Measurements from ENCODE around the gene TYROBP. TPM values are rescaled to one million over a fixed set of nuclear protein-coding genes. Genes with fewer than 3 reads are reported as not detected.

Gene TYROBP
- total RNA-seq, 4 donors from 2014 or later, result 4.5 to 95.9 (median 33.8) TPM

DNA sequence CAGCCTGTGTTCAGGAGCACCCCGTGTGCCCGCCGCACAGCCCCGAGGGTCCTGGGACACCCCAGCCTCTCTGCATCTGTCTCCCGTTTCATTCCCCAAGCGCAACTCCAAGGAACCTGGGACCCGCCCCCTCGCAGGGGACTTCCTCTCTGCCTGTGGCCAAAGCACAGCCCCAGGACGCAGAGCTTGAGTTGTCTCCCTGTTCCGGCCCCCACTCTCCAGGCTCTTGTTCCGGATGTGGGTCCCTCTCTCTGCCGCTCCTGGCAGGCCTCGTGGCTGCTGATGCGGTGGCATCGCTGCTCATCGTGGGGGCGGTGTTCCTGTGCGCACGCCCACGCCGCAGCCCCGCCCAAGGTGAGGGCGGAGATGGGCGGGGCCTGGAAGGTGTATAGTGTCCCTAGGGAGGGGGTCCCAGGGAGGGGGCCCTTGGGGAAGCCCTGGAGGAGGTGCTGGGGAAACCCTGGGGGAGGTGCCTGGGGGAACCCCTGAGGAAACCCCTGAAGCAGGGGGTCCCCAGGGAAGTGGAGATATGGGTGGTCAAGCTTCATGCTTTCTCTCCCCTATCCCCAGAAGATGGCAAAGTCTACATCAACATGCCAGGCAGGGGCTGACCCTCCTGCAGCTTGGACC lies 4.4 kb downstream of the TYROBP start:
- Histone ChIP-seq H3K4me3 (peak overlapping the region in 3 of 4 donors; percentile 16 to 55 (median 33)), H3K27me3 (no peaks in the 10 kb centered on the region), H3K4me1 (peaks cover 6 to 57% (median 23%) of the 10 kb centered on the region in 3 donors), H3K36me3 (no peaks in the 10 kb centered on the region), H3K27ac (peak overlapping the region; percentile 27 to 97 (median 94)), H3K9me3 (no peaks in the 10 kb centered on the region)
- intact Hi-C loops (cut with DNase I), result no loop called here
- TF ChIP-seq, protein P1, sequence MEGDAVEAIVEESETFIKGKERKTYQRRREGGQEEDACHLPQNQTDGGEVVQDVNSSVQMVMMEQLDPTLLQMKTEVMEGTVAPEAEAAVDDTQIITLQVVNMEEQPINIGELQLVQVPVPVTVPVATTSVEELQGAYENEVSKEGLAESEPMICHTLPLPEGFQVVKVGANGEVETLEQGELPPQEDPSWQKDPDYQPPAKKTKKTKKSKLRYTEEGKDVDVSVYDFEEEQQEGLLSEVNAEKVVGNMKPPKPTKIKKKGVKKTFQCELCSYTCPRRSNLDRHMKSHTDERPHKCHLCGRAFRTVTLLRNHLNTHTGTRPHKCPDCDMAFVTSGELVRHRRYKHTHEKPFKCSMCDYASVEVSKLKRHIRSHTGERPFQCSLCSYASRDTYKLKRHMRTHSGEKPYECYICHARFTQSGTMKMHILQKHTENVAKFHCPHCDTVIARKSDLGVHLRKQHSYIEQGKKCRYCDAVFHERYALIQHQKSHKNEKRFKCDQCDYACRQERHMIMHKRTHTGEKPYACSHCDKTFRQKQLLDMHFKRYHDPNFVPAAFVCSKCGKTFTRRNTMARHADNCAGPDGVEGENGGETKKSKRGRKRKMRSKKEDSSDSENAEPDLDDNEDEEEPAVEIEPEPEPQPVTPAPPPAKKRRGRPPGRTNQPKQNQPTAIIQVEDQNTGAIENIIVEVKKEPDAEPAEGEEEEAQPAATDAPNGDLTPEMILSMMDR (IDR thresholded peaks at IDR 0.05), result no peak
- peak in 1 of 4 donors; percentile 76 for TF ChIP-seq POLR2A (IDR thresholded peaks at IDR 0.05)
- WGBS, 2 donors, result 0 to 8% methylated on average over 6 of the region's 24 CpGs
- DNase-seq, result peak; percentile 75

DNA sequence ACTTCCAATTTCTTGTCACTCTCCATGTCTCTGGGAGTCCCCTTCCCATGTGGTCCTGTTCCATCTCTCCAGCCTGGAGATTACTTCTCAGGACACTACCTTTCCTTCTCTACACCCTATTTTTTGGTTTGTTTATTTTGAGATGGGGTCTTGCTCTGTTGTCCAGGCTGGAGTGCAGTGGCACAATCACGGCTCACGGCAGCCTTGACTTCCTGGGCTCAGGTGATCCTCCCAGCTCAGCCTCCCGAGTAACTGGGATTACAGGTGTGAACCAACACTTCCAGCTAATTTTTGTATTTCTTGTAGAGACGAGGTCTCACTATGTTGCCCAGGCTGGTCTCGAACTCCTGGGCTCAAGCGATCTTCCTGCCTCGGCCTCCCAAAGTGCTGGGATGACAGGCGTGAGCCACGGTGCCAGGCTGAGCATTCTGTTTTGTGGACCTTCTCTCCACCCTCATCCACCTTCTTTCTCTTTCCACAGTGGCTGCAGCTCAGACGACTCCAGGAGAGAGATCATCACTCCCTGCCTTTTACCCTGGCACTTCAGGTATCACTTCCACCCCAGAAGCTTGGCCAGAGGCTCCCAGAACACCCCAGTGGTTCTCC lies 5.1 kb downstream of the TYROBP start:
- Histone ChIP-seq H3K4me3 (peak overlapping the region in 3 of 4 donors; percentile 16 to 55 (median 33)), H3K27ac (peak overlapping the region; percentile 87 to 97 (median 94)), H3K27me3 (no peaks in the 10 kb centered on the region), H3K36me3 (peaks cover 0 to under 1% (median 0%) of the 10 kb centered on the region in 3 donors), H3K4me1 (peaks cover 9 to 64% (median 29%) of the 10 kb centered on the region in 3 donors), H3K9me3 (no peaks in the 10 kb centered on the region)
- DNase-seq, result no peak
- no peak for TF ChIP-seq POLR2A (IDR thresholded peaks at IDR 0.05)
- TF ChIP-seq, protein P1 (IDR thresholded peaks at IDR 0.05), result no peak
- intact Hi-C loops (cut with DNase I), result no loop called here
- WGBS, 2 donors, result 60 to 78% methylated on average over 4 to 10 of the region's 10 CpGs

DNA sequence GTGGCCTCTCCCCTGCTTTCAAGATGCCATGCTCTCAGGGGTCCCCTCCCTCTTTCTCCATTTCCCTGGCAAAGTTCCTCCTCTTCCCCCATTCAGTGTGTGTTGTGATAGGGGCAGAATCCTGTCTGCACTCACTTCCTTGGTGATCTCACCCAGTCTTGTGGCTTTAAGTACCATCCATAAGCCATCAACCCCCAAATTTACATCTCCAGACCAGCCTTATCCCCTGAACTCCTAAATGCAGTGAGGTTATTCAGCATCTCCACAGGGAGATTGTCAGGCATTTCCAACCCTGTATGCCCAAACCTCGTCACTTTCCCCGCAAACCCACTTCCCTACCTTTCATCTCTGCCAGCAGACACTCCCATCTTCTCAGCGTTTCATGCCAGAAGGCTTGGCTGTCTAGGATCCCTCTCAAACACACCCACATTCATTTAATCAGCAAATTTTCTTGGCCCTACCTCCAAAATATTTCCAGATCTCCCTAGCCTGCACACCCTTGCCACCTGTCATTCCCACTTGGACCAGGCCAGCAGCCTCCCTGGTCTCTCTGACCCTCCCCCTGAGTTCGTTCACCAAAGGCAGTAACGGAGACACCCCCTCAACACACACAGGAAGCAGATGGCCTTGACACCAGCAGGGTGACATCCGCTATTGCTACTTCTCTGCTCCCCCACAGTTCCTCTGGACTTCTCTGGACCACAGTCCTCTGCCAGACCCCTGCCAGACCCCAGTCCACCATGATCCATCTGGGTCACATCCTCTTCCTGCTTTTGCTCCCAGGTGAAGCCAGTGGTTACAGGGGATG lies 6.0 kb downstream of the TYROBP start, which contains the start of gene HCST:
HCST (plus strand) TSS at position 676 of the 808 bp plus-strand sequence; CDS start at position 741, 65 bp downstream.
- Histone ChIP-seq H3K36me3 (peaks cover 0 to 10% (median 0%) of the 10 kb centered on the region in 3 donors), H3K9me3 (no peaks in the 10 kb centered on the region), H3K4me3 (peak within 1 kb of the TSS in 3 of 4 donors; percentile 16 to 55 (median 33)), H3K27me3 (no peaks in the 10 kb centered on the region), H3K27ac (peak within 1 kb of the TSS; percentile 87 to 97 (median 94)), H3K4me1 (peaks cover 9 to 73% (median 37%) of the 10 kb centered on the region in 3 donors)
- TF ChIP-seq, protein P1 (IDR thresholded peaks at IDR 0.05), result no peak
- peak in 1 of 4 donors; percentile 22 for TF ChIP-seq POLR2A (IDR thresholded peaks at IDR 0.05)
- intact Hi-C loops (cut with DNase I), result no loop called here
- DNase-seq, result no peak
- WGBS, 2 donors, result 31 to 32% methylated on average over 6 of the region's 6 CpGs

DNA sequence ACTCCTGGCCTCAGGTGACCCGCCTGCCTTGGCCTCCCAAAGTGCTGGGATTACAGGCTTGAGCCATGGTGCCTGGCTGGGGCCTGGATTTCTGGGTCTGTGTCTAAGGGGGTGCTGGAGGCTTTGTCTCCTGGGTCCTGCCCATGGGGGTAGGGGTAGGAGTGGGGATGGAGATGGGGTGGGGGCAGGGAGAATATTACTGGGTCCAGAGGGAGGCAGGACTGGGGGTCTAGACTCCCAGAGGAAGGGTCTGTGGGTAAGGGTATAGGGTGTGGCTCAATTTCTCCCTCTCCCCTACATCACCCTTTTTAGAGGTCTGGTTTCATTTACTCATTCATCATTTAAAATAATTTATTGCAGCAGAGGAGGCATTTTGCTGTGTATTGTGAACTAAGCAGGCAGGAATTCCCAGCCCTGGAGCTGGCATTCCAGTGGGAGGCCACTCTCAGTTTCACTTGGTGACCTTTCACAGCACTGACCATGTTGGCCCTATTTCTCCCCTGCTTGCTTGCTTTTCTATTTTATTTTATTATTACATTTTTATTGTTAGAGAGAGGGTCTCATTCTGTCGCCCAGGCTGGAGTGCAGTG lies 6.9 kb downstream of the TYROBP start:
- peaks cover 8 to 19% (median 9%) of the 10 kb centered on the region in 3 donors for H3K36me3 ChIP-seq
- no peak for TF ChIP-seq POLR2A (IDR thresholded peaks at IDR 0.05)
- TF ChIP-seq, protein P1 (IDR thresholded peaks at IDR 0.05), result no peak
- H3K9me3 ChIP-seq, result no peaks in the 10 kb centered on the region
- H3K4me3 ChIP-seq, result peak overlapping the region in 3 of 4 donors; percentile 55 to 77 (median 65)
- H3K27ac ChIP-seq, result peak overlapping the region; percentile 87 to 97 (median 94)
- no peak for DNase-seq
- 45 to 78% methylated on average over 1 to 2 of the region's 2 CpGs for WGBS, 2 donors
- no peaks in the 10 kb centered on the region for H3K27me3 ChIP-seq
- peaks cover 9 to 73% (median 31%) of the 10 kb centered on the region in 3 donors for H3K4me1 ChIP-seq
- intact Hi-C loops (cut with DNase I), result no loop called here

Data from esophagus squamous epithelium (tissue), 5 donors.